Activated B cell treated with CpG ODN at 0.5 μM for 24 hours (primary cell): ENCODE measurements around the gene LXN. TPM values are rescaled to one million over a fixed set of nuclear protein-coding genes. Genes with fewer than 3 reads are reported as not detected.

ENCODE experiments used
- ATAC-seq: fragments of 200-7000 bp; cut with Tn5 transposase; one replicate; pipeline ENCODE4 v1.10.0; 2021; ENCODE audit warnings: low read depth, mild to moderate bottlenecking, moderate library complexity
- CTCF ChIA-PET: fragments of 350-600 bp; sonication (Branson Sonifier 250); formaldehyde crosslinking; loops from one replicate; lab custom pipeline; 2021; ENCODE audit warnings: antibody characterized with exemption; lab: Charles Lee
- POLR2A ChIA-PET: fragments of 350-600 bp; sonication (Branson Sonifier 250); formaldehyde crosslinking; loops from one replicate; lab custom pipeline; 2021; ENCODE audit warnings: antibody characterized with exemption; lab: Charles Lee
- DNase-seq: peaks from one replicate; pipeline ENCODE4 v3.0.0; 2022
- H3K27ac Mint-ChIP-seq: one replicate; pipeline ENCODE4 v1.8.0; 2020; ENCODE audit warnings: mixed read lengths
- H3K27me3 Mint-ChIP-seq: one replicate; pipeline ENCODE4 v1.8.0; 2021; ENCODE audit warnings: mixed read lengths
- H3K36me3 Mint-ChIP-seq: one replicate; pipeline ENCODE4 v1.8.0; 2021; ENCODE audit warnings: low read depth, mixed read lengths
- H3K4me1 Mint-ChIP-seq: one replicate; pipeline ENCODE4 v1.8.0; 2021; ENCODE audit warnings: mixed read lengths
- H3K4me3 Mint-ChIP-seq: one replicate; pipeline ENCODE4 v1.8.0; 2020; ENCODE audit warnings: mild to moderate bottlenecking, mixed read lengths
- H3K9me3 Mint-ChIP-seq: one replicate; pipeline ENCODE4 v1.8.0; 2020; ENCODE audit warnings: mixed read lengths
- CTCF ChIP-seq: fragments of 200-600 bp; IDR thresholded peaks from one replicate; pipeline ENCODE4 v1.8.0; 2022; ENCODE audit warnings: antibody characterized with exemption, mild to moderate bottlenecking
- intact Hi-C: fragments of 100-400 bp; cut with micrococcal nuclease; formaldehyde crosslinking; loops from one replicate; pipeline ENCODE4 v1.15.1; 2024
- total RNA-seq: library from RNA; stranded (reverse); gene quantifications from 2 replicates; pipeline ENCODE4 v1.2.3, GENCODE V29; 2022

The LXN gene
- total RNA-seq, 1 donor from 2014 or later = 5.9 TPM

GRCh38 chr3:158685159-158685558, 12.7 kb upstream of the LXN start:
- ATAC-seq (no peak), DNase-seq (no peak)
- peaks cover 55% of the 10 kb centered on the region for H3K36me3 Mint-ChIP-seq
- ChIA-PET POLR2A (no interaction called here), CTCF (no interaction called here)
- no peaks in the 10 kb centered on the region for H3K27me3 Mint-ChIP-seq
- H3K9me3 Mint-ChIP-seq = no peaks in the 10 kb centered on the region
- H3K4me3 Mint-ChIP-seq = no peak overlapping the region
- no peaks in the 10 kb centered on the region for H3K4me1 Mint-ChIP-seq
- no peak for TF ChIP-seq CTCF
- H3K27ac Mint-ChIP-seq = no peak overlapping the region
- intact Hi-C loops = no loop called here

GRCh38 chr3:158683230-158683962, 10.9 kb upstream of the LXN start:
- H3K9me3 Mint-ChIP-seq = no peaks in the 10 kb centered on the region
- POLR2A ChIA-PET = no interaction called here
- DNase-seq (no peak), ATAC-seq (no peak)
- H3K27ac Mint-ChIP-seq = no peak overlapping the region
- H3K4me1 Mint-ChIP-seq = no peaks in the 10 kb centered on the region
- TF ChIP-seq CTCF = no peak
- H3K4me3 Mint-ChIP-seq = no peak overlapping the region
- intact Hi-C loops = no loop called here
- no peaks in the 10 kb centered on the region for H3K27me3 Mint-ChIP-seq
- CTCF ChIA-PET = interaction anchor here (0.8 to 0.9 kb wide), 2 partner anchors 11 to 24 kb away, joined by 3 to 4 read pairs; partner anchors contain the start of gene LXN
- peaks cover 53% of the 10 kb centered on the region for H3K36me3 Mint-ChIP-seq

GRCh38 chr3:158680861-158681260, 8.4 kb upstream of the LXN start:
- peaks cover 63% of the 10 kb centered on the region for H3K36me3 Mint-ChIP-seq
- TF ChIP-seq CTCF = no peak
- DNase-seq (no peak), ATAC-seq (no peak)
- POLR2A ChIA-PET = interaction anchor here (0.6 kb wide), 1 partner anchor 1881 kb away, joined by 4 read pairs; no protein-coding TSS in a partner anchor
- H3K4me1 Mint-ChIP-seq = no peaks in the 10 kb centered on the region
- intact Hi-C loops = no loop called here
- H3K9me3 Mint-ChIP-seq = no peaks in the 10 kb centered on the region
- H3K4me3 Mint-ChIP-seq = no peak overlapping the region
- H3K27me3 Mint-ChIP-seq = no peaks in the 10 kb centered on the region
- CTCF ChIA-PET = no interaction called here
- H3K27ac Mint-ChIP-seq = no peak overlapping the region

GRCh38 chr3:158679547-158680000, 7.1 kb upstream of the LXN start:
- TF ChIP-seq CTCF = no peak
- intact Hi-C loops = no loop called here
- Mint-ChIP-seq H3K36me3 (peaks cover 54% of the 10 kb centered on the region), H3K27me3 (no peaks in the 10 kb centered on the region), H3K9me3 (no peaks in the 10 kb centered on the region), H3K4me3 (no peak overlapping the region), H3K27ac (no peak overlapping the region), H3K4me1 (no peaks in the 10 kb centered on the region)
- CTCF ChIA-PET = interaction anchor here (0.9 kb wide), 1 partner anchor 20 kb away, joined by 3 read pairs; no protein-coding TSS in a partner anchor
- POLR2A ChIA-PET = no interaction called here
- no peak for DNase-seq
- ATAC-seq = no peak

- H3K9me3 Mint-ChIP-seq = no peaks in the 10 kb centered on the region
- ATAC-seq (no peak), DNase-seq (no peak)
- peaks cover 47% of the 10 kb centered on the region for H3K36me3 Mint-ChIP-seq
- POLR2A ChIA-PET = no interaction called here
- no peaks in the 10 kb centered on the region for H3K27me3 Mint-ChIP-seq
- CTCF ChIA-PET = interaction anchor here (0.9 kb wide), 1 partner anchor 19 kb away, joined by 3 read pairs; no protein-coding TSS in a partner anchor
- no peak for TF ChIP-seq CTCF
- H3K27ac Mint-ChIP-seq = no peak overlapping the region
- intact Hi-C loops = no loop called here
- no peak overlapping the region for H3K4me3 Mint-ChIP-seq
- H3K4me1 Mint-ChIP-seq = no peaks in the 10 kb centered on the region
Observed at GRCh38 chr3:158678687-158679086, 6.2 kb upstream of the LXN start.
